Measurements from ENCODE around the gene OOSP1.

OOSP1 gene

DNA sequence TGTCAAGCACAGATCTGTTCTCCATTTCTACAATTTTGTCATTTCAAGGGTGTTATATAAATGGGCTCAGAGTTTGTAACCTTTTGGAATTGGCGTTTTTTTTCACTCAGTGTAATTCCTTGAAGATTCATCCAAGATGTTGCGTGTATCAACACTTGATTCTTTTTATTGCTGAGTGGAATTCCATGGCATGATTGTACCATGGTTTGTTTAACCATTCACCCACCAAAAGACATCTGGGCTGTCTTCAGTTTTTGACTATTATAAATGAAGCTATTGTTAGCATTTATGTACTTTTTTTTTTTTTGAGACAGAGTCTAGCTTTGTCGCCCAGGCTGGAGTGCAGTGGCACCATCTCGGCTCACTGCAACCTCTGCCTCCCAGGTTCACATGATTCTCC is 2.9 kb downstream of the OOSP1 start:
- DNase-seq (ENCODE audit: low spot score), result no peak
- TF ChIP-seq, protein P1, sequence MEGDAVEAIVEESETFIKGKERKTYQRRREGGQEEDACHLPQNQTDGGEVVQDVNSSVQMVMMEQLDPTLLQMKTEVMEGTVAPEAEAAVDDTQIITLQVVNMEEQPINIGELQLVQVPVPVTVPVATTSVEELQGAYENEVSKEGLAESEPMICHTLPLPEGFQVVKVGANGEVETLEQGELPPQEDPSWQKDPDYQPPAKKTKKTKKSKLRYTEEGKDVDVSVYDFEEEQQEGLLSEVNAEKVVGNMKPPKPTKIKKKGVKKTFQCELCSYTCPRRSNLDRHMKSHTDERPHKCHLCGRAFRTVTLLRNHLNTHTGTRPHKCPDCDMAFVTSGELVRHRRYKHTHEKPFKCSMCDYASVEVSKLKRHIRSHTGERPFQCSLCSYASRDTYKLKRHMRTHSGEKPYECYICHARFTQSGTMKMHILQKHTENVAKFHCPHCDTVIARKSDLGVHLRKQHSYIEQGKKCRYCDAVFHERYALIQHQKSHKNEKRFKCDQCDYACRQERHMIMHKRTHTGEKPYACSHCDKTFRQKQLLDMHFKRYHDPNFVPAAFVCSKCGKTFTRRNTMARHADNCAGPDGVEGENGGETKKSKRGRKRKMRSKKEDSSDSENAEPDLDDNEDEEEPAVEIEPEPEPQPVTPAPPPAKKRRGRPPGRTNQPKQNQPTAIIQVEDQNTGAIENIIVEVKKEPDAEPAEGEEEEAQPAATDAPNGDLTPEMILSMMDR (IDR thresholded peaks at IDR 0.05; ENCODE audit: extremely low read depth, missing control alignments), result no peak

DNA sequence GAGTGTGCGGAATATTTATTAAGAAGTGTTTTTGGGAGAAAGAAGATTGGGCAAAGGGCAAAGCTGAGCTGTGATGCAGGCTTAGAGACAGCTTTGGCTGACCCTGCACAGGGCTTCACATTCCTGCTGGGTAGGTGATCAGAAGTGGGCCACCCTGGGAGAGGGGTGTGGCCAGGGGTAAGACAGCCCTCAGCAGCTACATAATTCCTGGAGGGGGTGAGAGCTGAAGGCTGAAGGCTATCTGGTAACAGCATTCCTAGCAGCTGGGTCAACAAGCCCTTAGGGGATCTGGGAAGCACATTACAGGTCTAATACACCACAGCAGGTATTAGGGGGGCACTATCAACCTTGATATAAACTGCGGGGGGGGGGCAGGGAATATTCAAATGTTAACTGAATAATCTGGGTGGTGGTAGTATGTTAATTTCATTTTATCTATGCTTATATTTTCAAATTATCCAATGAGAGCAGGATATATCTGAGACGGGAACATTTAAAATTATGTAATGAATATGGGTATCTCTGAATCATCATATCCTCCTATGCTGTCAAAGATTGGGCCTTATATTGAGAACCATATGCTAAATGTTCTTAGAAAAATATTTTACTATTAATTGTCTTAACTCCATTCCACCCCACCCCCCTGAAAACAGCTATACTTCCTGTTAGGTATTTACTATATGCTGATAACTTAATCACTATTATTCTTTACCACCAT is 5.9 kb downstream of the OOSP1 start:
- TF ChIP-seq, protein P1 (IDR thresholded peaks at IDR 0.05; ENCODE audit: extremely low read depth, missing control alignments), result no peak
- DNase-seq (ENCODE audit: low spot score), result no peak

DNA sequence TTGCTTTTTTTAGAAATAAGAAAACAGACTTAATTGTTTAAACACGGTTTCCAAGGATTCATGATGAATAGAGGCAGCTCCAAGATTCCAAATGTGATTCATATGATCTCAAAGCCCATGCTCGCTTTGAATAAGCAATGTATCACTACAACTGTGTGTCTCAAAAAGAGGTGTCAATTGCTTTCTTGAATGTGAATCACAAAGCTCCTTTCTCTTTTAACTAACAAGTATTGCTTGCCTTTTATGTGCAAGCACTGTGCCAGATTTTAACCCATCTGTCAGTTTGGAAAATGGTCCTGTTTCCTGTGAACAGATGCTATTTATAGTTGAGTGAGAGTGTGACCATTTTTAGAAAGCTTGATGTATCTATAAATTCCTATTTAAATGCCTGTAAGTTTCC is 6.5 kb downstream of the OOSP1 start:
- TF ChIP-seq, protein P1 (IDR thresholded peaks at IDR 0.05; ENCODE audit: extremely low read depth, missing control alignments), result no peak
- no peak for DNase-seq (ENCODE audit: low spot score)

DNA sequence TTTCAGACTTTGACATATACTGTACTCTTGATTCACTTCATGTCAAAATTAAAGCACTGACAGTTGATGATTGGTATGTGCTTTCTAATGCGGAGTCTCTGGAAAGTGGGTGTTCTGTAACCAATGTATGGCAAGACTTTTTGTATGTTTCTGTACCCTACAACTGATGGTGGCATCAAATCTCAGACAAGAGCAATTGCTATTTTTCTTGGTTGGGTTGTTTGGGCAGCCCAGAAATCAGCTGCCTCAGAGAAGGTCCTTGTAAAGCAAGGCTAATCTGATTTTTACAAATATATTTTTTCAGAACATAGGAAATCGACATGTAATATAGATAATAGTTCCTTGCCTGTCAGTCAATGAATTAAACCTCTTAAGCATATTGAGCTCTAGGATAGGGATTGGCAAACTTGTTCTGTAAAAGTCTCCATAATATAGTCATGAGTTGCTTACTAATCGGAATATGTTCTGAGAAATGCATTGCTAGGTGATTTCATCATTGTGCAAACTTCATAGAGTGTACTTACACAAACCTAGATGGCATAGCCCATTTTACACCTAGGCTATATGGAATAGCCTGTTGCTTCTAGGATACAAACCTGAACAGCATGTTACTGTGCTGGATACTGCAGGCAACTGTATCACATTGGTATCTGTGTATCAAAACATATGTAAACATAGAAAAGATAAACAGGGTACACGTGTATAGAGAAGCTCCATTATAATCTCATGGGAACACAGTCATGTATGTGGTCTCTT is 15.4 kb downstream of the OOSP1 start:
- no peak for DNase-seq (ENCODE audit: low spot score)
- TF ChIP-seq, protein P1 (IDR thresholded peaks at IDR 0.05; ENCODE audit: extremely low read depth, missing control alignments), result no peak

DNA sequence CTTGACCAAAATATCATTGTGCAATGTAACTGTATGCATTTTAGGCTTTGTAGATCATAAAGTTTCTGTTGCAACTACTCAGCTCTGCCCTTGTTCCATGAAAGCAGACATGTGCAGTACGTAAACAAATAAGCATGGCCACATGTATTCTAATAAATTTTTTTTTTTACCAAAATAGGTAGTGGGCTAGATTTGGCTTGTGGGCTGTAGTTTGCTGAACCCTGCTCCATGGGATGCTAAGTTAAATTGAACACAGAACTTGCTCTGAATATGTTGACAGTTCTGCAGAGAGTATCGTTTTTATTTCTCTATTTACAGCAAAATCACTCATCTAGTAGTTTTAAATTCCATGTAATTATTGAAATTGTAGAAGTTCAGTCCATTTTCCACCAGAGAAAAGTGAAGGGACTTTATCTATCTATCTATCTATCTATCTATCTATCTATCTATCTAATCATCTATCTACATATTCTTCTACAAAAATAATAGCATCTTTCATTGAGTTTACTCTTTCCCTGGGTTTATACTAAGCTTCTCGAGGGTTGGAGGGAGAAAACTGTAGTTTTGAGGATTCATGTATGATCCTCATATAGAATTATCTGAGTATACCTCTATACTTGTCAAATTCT is 16.1 kb downstream of the OOSP1 start:
- TF ChIP-seq, protein P1 (IDR thresholded peaks at IDR 0.05; ENCODE audit: extremely low read depth, missing control alignments), result no peak
- DNase-seq (ENCODE audit: low spot score), result no peak

DNA sequence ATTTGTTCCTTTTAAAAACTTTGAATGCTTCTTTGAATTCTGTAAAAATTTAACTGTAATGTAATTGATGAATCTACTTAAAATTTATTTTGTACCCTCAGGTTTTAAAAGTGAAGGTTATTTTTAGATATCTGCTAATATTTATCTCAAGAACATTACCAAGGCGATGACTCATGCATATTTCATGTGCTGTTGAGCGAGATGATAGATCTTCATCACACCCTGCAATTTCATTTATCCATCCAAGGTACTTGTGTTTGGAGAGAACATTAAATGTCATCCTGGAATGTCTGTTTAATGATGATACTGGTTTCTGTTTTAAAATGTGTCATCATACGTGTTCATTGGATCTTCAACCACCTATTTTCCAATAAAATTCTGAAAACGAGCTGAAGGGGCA is 18.9 kb downstream of the OOSP1 start:
- DNase-seq (ENCODE audit: low spot score), result no peak
- TF ChIP-seq, protein P1 (IDR thresholded peaks at IDR 0.05; ENCODE audit: extremely low read depth, missing control alignments), result no peak
